ENCODE data around the gene TANGO6.
A peak's percentile ranks its signal among the peaks of the same experiment; 100 is the strongest.

The TANGO6 gene

GRCh38 chr16:68894714-68895113, 51.4 kb downstream of the TANGO6 start:
- Histone ChIP-seq H3K4me1 (ENCODE audit: insufficient read depth, insufficient read length) (no peaks in the 10 kb centered on the region), H3K9ac (ENCODE audit: insufficient read length, low read depth) (no peak overlapping the region), H3K9me3 (ENCODE audit: insufficient read depth, low read length) (no peaks in the 10 kb centered on the region), H3K36me3 (ENCODE audit: insufficient read depth, insufficient read length, low read length) (peaks cover 4% of the 10 kb centered on the region), H3K27me3 (ENCODE audit: insufficient read depth, insufficient read length) (no peaks in the 10 kb centered on the region), H3K4me3 (ENCODE audit: insufficient read length, low read depth) (no peak overlapping the region)
- TF ChIP-seq ZNF274 (IDR thresholded peaks at IDR 0.05; ENCODE audit: low read depth, low read length) (no peak), SUZ12 (IDR thresholded peaks at IDR 0.05; ENCODE audit: extremely low read depth, insufficient read depth, insufficient read length) (no peak), YY1 (IDR thresholded peaks at IDR 0.05; ENCODE audit: insufficient read depth, insufficient read length) (no peak)
- DNase-seq (ENCODE audit: low read depth, low spot score), result no peak

- H3K36me3 ChIP-seq (ENCODE audit: insufficient read depth, insufficient read length, low read length), result peaks cover 10% of the 10 kb centered on the region
- no peaks in the 10 kb centered on the region for H3K4me1 ChIP-seq (ENCODE audit: insufficient read depth, insufficient read length)
- H3K9ac ChIP-seq (ENCODE audit: insufficient read length, low read depth), result no peak overlapping the region
- no peaks in the 10 kb centered on the region for H3K9me3 ChIP-seq (ENCODE audit: insufficient read depth, low read length)
- DNase-seq (ENCODE audit: low read depth, low spot score), result no peak
- TF ChIP-seq ZNF274 (IDR thresholded peaks at IDR 0.05; ENCODE audit: low read depth, low read length) (no peak), SUZ12 (IDR thresholded peaks at IDR 0.05; ENCODE audit: extremely low read depth, insufficient read depth, insufficient read length) (no peak), YY1 (IDR thresholded peaks at IDR 0.05; ENCODE audit: insufficient read depth, insufficient read length) (no peak)
- no peak overlapping the region for H3K4me3 ChIP-seq (ENCODE audit: insufficient read length, low read depth)
- no peaks in the 10 kb centered on the region for H3K27me3 ChIP-seq (ENCODE audit: insufficient read depth, insufficient read length)
Observed at GRCh38 chr16:68898026-68898425, 54.7 kb downstream of the TANGO6 start.

- no peak overlapping the region for H3K4me3 ChIP-seq (ENCODE audit: insufficient read length, low read depth)
- peaks cover 22% of the 10 kb centered on the region for H3K36me3 ChIP-seq (ENCODE audit: insufficient read depth, insufficient read length, low read length)
- H3K9ac ChIP-seq (ENCODE audit: insufficient read length, low read depth), result no peak overlapping the region
- no peak for DNase-seq (ENCODE audit: low read depth, low spot score)
- TF ChIP-seq SUZ12 (IDR thresholded peaks at IDR 0.05; ENCODE audit: extremely low read depth, insufficient read depth, insufficient read length), result no peak
- TF ChIP-seq YY1 (IDR thresholded peaks at IDR 0.05; ENCODE audit: insufficient read depth, insufficient read length), result no peak
- no peak for TF ChIP-seq ZNF274 (IDR thresholded peaks at IDR 0.05; ENCODE audit: low read depth, low read length)
- H3K27me3 ChIP-seq (ENCODE audit: insufficient read depth, insufficient read length), result no peaks in the 10 kb centered on the region
- no peaks in the 10 kb centered on the region for H3K4me1 ChIP-seq (ENCODE audit: insufficient read depth, insufficient read length)
- H3K9me3 ChIP-seq (ENCODE audit: insufficient read depth, low read length), result no peaks in the 10 kb centered on the region
Observed at GRCh38 chr16:68900009-68900408, 56.7 kb downstream of the TANGO6 start.

- Histone ChIP-seq H3K36me3 (ENCODE audit: insufficient read depth, insufficient read length, low read length) (peaks cover 22% of the 10 kb centered on the region), H3K9me3 (ENCODE audit: insufficient read depth, low read length) (no peaks in the 10 kb centered on the region), H3K4me1 (ENCODE audit: insufficient read depth, insufficient read length) (no peaks in the 10 kb centered on the region), H3K4me3 (ENCODE audit: insufficient read length, low read depth) (no peak overlapping the region), H3K9ac (ENCODE audit: insufficient read length, low read depth) (no peak overlapping the region), H3K27me3 (ENCODE audit: insufficient read depth, insufficient read length) (no peaks in the 10 kb centered on the region)
- TF ChIP-seq SUZ12 (IDR thresholded peaks at IDR 0.05; ENCODE audit: extremely low read depth, insufficient read depth, insufficient read length), result no peak
- no peak for TF ChIP-seq ZNF274 (IDR thresholded peaks at IDR 0.05; ENCODE audit: low read depth, low read length)
- no peak for TF ChIP-seq YY1 (IDR thresholded peaks at IDR 0.05; ENCODE audit: insufficient read depth, insufficient read length)
- peak; percentile 67 for DNase-seq (ENCODE audit: low read depth, low spot score)
Observed at GRCh38 chr16:68902003-68902968, 59.0 kb downstream of the TANGO6 start.

GRCh38 chr16:68902969-68903345, 59.6 kb downstream of the TANGO6 start:
- peaks cover 22% of the 10 kb centered on the region for H3K36me3 ChIP-seq (ENCODE audit: insufficient read depth, insufficient read length, low read length)
- no peaks in the 10 kb centered on the region for H3K4me1 ChIP-seq (ENCODE audit: insufficient read depth, insufficient read length)
- no peaks in the 10 kb centered on the region for H3K27me3 ChIP-seq (ENCODE audit: insufficient read depth, insufficient read length)
- DNase-seq (ENCODE audit: low read depth, low spot score), result no peak
- H3K4me3 ChIP-seq (ENCODE audit: insufficient read length, low read depth), result no peak overlapping the region
- no peak overlapping the region for H3K9ac ChIP-seq (ENCODE audit: insufficient read length, low read depth)
- no peak for TF ChIP-seq ZNF274 (IDR thresholded peaks at IDR 0.05; ENCODE audit: low read depth, low read length)
- no peaks in the 10 kb centered on the region for H3K9me3 ChIP-seq (ENCODE audit: insufficient read depth, low read length)

- no peak for TF ChIP-seq ZNF274 (IDR thresholded peaks at IDR 0.05; ENCODE audit: low read depth, low read length)
- TF ChIP-seq SUZ12 (IDR thresholded peaks at IDR 0.05; ENCODE audit: extremely low read depth, insufficient read depth, insufficient read length), result no peak
- TF ChIP-seq YY1 (IDR thresholded peaks at IDR 0.05; ENCODE audit: insufficient read depth, insufficient read length), result no peak
- DNase-seq (ENCODE audit: low read depth, low spot score), result no peak
- peaks cover 38% of the 10 kb centered on the region for H3K36me3 ChIP-seq (ENCODE audit: insufficient read depth, insufficient read length, low read length)
Observed at GRCh38 chr16:68907297-68907696, 64.0 kb downstream of the TANGO6 start.

GRCh38 chr16:68907781-68908181, 64.5 kb downstream of the TANGO6 start:
- no peaks in the 10 kb centered on the region for H3K27me3 ChIP-seq (ENCODE audit: insufficient read depth, insufficient read length)
- no peak for TF ChIP-seq SUZ12 (IDR thresholded peaks at IDR 0.05; ENCODE audit: extremely low read depth, insufficient read depth, insufficient read length)
- no peak for TF ChIP-seq YY1 (IDR thresholded peaks at IDR 0.05; ENCODE audit: insufficient read depth, insufficient read length)
- no peak for TF ChIP-seq ZNF274 (IDR thresholded peaks at IDR 0.05; ENCODE audit: low read depth, low read length)
- peaks cover 34% of the 10 kb centered on the region for H3K36me3 ChIP-seq (ENCODE audit: insufficient read depth, insufficient read length, low read length)
- H3K9me3 ChIP-seq (ENCODE audit: insufficient read depth, low read length), result no peaks in the 10 kb centered on the region
- DNase-seq (ENCODE audit: low read depth, low spot score), result no peak
- H3K9ac ChIP-seq (ENCODE audit: insufficient read length, low read depth), result no peak overlapping the region
- H3K4me1 ChIP-seq (ENCODE audit: insufficient read depth, insufficient read length), result no peaks in the 10 kb centered on the region
- H3K4me3 ChIP-seq (ENCODE audit: insufficient read length, low read depth), result no peak overlapping the region

More at GRCh38 chr16:68907297-68907696, 64.0 kb downstream of the TANGO6 start:
- Histone ChIP-seq H3K9ac (ENCODE audit: insufficient read length, low read depth) (no peak overlapping the region), H3K9me3 (ENCODE audit: insufficient read depth, low read length) (no peaks in the 10 kb centered on the region), H3K27me3 (ENCODE audit: insufficient read depth, insufficient read length) (no peaks in the 10 kb centered on the region), H3K4me3 (ENCODE audit: insufficient read length, low read depth) (no peak overlapping the region), H3K4me1 (ENCODE audit: insufficient read depth, insufficient read length) (no peaks in the 10 kb centered on the region)

Data from NT2/D1 (cell line).